ENCODE results near the gene LCE3D. TPM values are rescaled to one million over a fixed set of nuclear protein-coding genes. Genes with fewer than 3 reads are reported as not detected.

Gene LCE3D
- total and polyA plus RNA-seq, 10 of the 15 experiments (the other 5 are each of a cell fraction or from before 2014, with no cell fraction given) = 0.27 TPM; not detected in 9

- BruUV-seq (replicated peaks) = no TSS peak
- Histone ChIP-seq H3K4me2 (ENCODE audit: control insufficient read depth, insufficient read depth) (no peak overlapping the region), H3K9ac (ENCODE audit: control insufficient read depth, insufficient read depth, low read length) (no peak overlapping the region), H3K4me1 (ENCODE audit: control insufficient read depth, insufficient read depth, low read length) (no peaks in the 10 kb centered on the region), H3K27me3 (replicated peaks in 1 of 2; ENCODE audit: control insufficient read depth in 2 of 2, insufficient read depth in 2 of 2, low read length in 1 of 2) (no peaks in the 10 kb centered on the region), H3K27ac (ENCODE audit: control insufficient read depth, insufficient read depth) (no peak overlapping the region), H3K4me3 (no peak overlapping the region), H3K79me2 (ENCODE audit: control insufficient read depth, insufficient read depth, low read length) (no peaks in the 10 kb centered on the region), H2AFZ (ENCODE audit: control insufficient read depth, low read depth, low read length) (no peak overlapping the region), H4K20me1 (ENCODE audit: control insufficient read depth, insufficient read depth) (no peaks in the 10 kb centered on the region), H3K9me3 (replicated peaks; ENCODE audit: control insufficient read depth, insufficient read depth, low read length) (no peaks in the 10 kb centered on the region; the same call in 1 of the 3 replicates), H3K36me3 (ENCODE audit: control insufficient read depth in 2 of 2, insufficient read depth in 2 of 2, low read length in 1 of 2) (no peaks in the 10 kb centered on the region)
- ChIA-PET CTCF (interaction anchor here (0.6 kb wide), 1 partner anchor 456 kb away, joined by 3 read pairs; no protein-coding TSS in a partner anchor), POLR2A (no interaction called here), RAD21 (ENCODE audit: unreplicated experiment) (no interaction called here), SMC1A (ENCODE audit: uncharacterized antibody, unreplicated experiment) (interaction anchor here (1.7 kb wide), 1 partner anchor 124 kb away, joined by 5 read pairs; no protein-coding TSS in a partner anchor)
- 13% methylated on average over 3 of the region's 3 CpGs for WGBS (ENCODE audit: insufficient coverage, insufficient replicate concordance, low lambda C conversion rate, missing lambda C conversion rate)
- intact Hi-C loops (cut with micrococcal nuclease; ENCODE audit: unreplicated experiment) = loop anchor here (2.0 to 10.0 kb wide), 2 partner anchors 41 to 127 kb away; partner anchors contain the start of gene LCE3D
- in situ Hi-C loops (cut with MboI) = no loop called here
- ATAC-seq (no peak), FAIRE-seq (no peak), DNase-seq (ENCODE audit: low read depth, low spot score) (no peak)
- no peak for TF ChIP-seq RCOR1 (conservative IDR thresholded peaks at IDR 0.05; ENCODE audit: low read depth, low read length)
Measured at GRCh38 chr1:152621993-152622392, 41.7 kb upstream of the LCE3D start.

- Histone ChIP-seq H3K4me3 (no peak within 1 kb of the TSS), H3K4me2 (ENCODE audit: control insufficient read depth, insufficient read depth) (no peak within 1 kb of the TSS), H4K20me1 (ENCODE audit: control insufficient read depth, insufficient read depth) (no peaks in the 10 kb centered on the region), H3K79me2 (ENCODE audit: control insufficient read depth, insufficient read depth, low read length) (no peaks in the 10 kb centered on the region), H3K9me3 (replicated peaks; ENCODE audit: control insufficient read depth, insufficient read depth, low read length) (no peaks in the 10 kb centered on the region; the same call in 2 of the 3 replicates), H3K4me1 (ENCODE audit: control insufficient read depth, insufficient read depth, low read length) (no peaks in the 10 kb centered on the region), H3K27me3 (replicated peaks in 1 of 2; ENCODE audit: control insufficient read depth in 2 of 2, insufficient read depth in 2 of 2, low read length in 1 of 2) (no peaks in the 10 kb centered on the region), H3K9ac (ENCODE audit: control insufficient read depth, insufficient read depth, low read length) (no peak within 1 kb of the TSS), H3K36me3 (ENCODE audit: control insufficient read depth in 2 of 2, insufficient read depth in 2 of 2, low read length in 1 of 2) (no peaks in the 10 kb centered on the region), H3K27ac (ENCODE audit: control insufficient read depth, insufficient read depth) (no peak within 1 kb of the TSS), H2AFZ (ENCODE audit: control insufficient read depth, low read depth, low read length) (no peak within 1 kb of the TSS)
- no TSS peak for BruUV-seq (replicated peaks)
- WGBS (ENCODE audit: insufficient coverage, insufficient replicate concordance, low lambda C conversion rate, missing lambda C conversion rate) = 17% methylated on average over 1 of the region's 1 CpG
- ChIA-PET CTCF (no interaction called here), RAD21 (ENCODE audit: unreplicated experiment) (no interaction called here), SMC1A (ENCODE audit: uncharacterized antibody, unreplicated experiment) (no interaction called here), POLR2A (no interaction called here)
- in situ Hi-C loops (cut with MboI) (no loop called here), intact Hi-C loops (cut with micrococcal nuclease; ENCODE audit: unreplicated experiment) (no loop called here)
- TF ChIP-seq YBX1 (IDR thresholded peaks at IDR 0.05) (no peak), CBFB (IDR thresholded peaks at IDR 0.05; ENCODE audit: low read depth) (no peak), ZNF207 (IDR thresholded peaks at IDR 0.05; ENCODE audit: borderline replicate concordance) (no peak), TCF12 (IDR thresholded peaks at IDR 0.05; ENCODE audit: low read depth, low read length) (no peak), POLR2AphosphoS5 (IDR thresholded peaks at IDR 0.05; ENCODE audit: low read length) (no peak), ATF7 (IDR thresholded peaks at IDR 0.05; ENCODE audit: low read depth) (no peak), PML (IDR thresholded peaks at IDR 0.05; ENCODE audit: low read length) (no peak), ZNF24 (IDR thresholded peaks at IDR 0.05) (no peak), MXI1 (IDR thresholded peaks at IDR 0.05; ENCODE audit: low read depth, low read length) (no peak), MTA3 (IDR thresholded peaks at IDR 0.05; ENCODE audit: borderline replicate concordance, low read length) (no peak), PKNOX1 (IDR thresholded peaks at IDR 0.05) (no peak), BMI1 (IDR thresholded peaks at IDR 0.05; ENCODE audit: borderline replicate concordance) (no peak), ELK1 (IDR thresholded peaks at IDR 0.05; ENCODE audit: low read depth, low read length) (no peak)
- no peak for FAIRE-seq
- DNase-seq (ENCODE audit: low read depth, low spot score) = no peak
- ATAC-seq = no peak
Measured at GRCh38 chr1:152613511-152613910, 33.2 kb upstream of the LCE3D start, which contains the start of gene LCE3B. LCE3B (plus strand) TSS chr1:152613811; CDS start chr1:152613811, 0 bp downstream.
